Spleen (tissue), 7 donors: Measurements from ENCODE around the gene CHID1.

ENCODE experiments used
- CTCF ChIP-seq, 11 experiments: fragments of 200-600 bp in 7 of 11; fragments of 450-650 bp in 4 of 11; sonication (generic) in 4 of 11; IDR thresholded peaks in 8 of 11; conservative IDR thresholded peaks in 3 of 11; 1 replicate in 7 of 11; 2 replicates in 4 of 11; pipeline versions ENCODE4 v1.4.0 to v1.8.0; 2016 to 2021; ENCODE audit warnings: antibody characterized with exemption in 11 of 11, inconsistent platforms in 4 of 11, mild to moderate bottlenecking in 1 of 11
- POLR2A ChIP-seq, 3 donors: fragments of 450-650 bp; IDR thresholded peaks; one replicate each; pipeline ENCODE4 v1.5.1; 2017; ENCODE audit warnings: antibody characterized with exemption in 3 of 3, mild to moderate bottlenecking in 1 of 3
- POLR2AphosphoS5 ChIP-seq, 3 donors: sonication (generic); formaldehyde crosslinking; IDR thresholded peaks; one replicate each; pipeline ENCODE4 v1.5.1; 2017; ENCODE audit warnings: antibody characterized with exemption in 3 of 3
- donor health status: DM: no; HTN: no; CAD: no; lungs with moderate emphysema.
- donor health status: DM: no; HTN: no; CAD: no.
- donor health status: DM: no; HTN: no; CAD: no.

GRCh38 chr11:858762-859339 lies 51.8 kb downstream of the CHID1 start:
- TF ChIP-seq CTCF (IDR thresholded peaks at IDR 0.05 in 8 of 11, conservative IDR thresholded peaks at IDR 0.05 in 3 of 11) = no peak
- no peak for TF ChIP-seq POLR2AphosphoS5 (IDR thresholded peaks at IDR 0.05)
- no peak for TF ChIP-seq POLR2A (IDR thresholded peaks at IDR 0.05)
